Stimulated activated CD4-positive, alpha-beta T cell treated with anti-CD3 and anti-CD28 coated beads, Interleukin-2, amount 100 ng/mL, for 24 hours (primary cell): Measurements from ENCODE around the gene TRAPPC5.

Source experiments
- DNase-seq, 2 donors: peaks; one replicate each; pipeline ENCODE4 v3.0.0-alpha.2; 2020

TRAPPC5 gene

GRCh38 chr19:7734220-7735203 lies 53.9 kb downstream of the TRAPPC5 start:
- no peak for DNase-seq

- no peak for DNase-seq
These were observed 55.5 kb downstream of the TRAPPC5 start for GRCh38 chr19:7736148-7736547.

GRCh38 chr19:7737215-7737614 lies 56.6 kb downstream of the TRAPPC5 start:
- DNase-seq = no peak
